Activated naive CD4-positive, alpha-beta T cell treated with anti-CD3 and anti-CD28 coated beads, Interleukin-2, amount 50 U/mL, for 16 hours (primary cell): ENCODE results near the gene SOS2.

ENCODE experiments used
- DNase-seq: peaks from one replicate; pipeline ENCODE4 v3.0.0-alpha.2; 2020

Gene SOS2

GRCh38 chr14:50113381-50114035, 117.9 kb downstream of the SOS2 start:
- DNase-seq: no peak

- DNase-seq: no peak
Observed at GRCh38 chr14:50110323-50111037, 120.9 kb downstream of the SOS2 start.

- DNase-seq: no peak
Observed at GRCh38 chr14:50109342-50109741, 122.0 kb downstream of the SOS2 start.

- no peak for DNase-seq
Observed at GRCh38 chr14:50107850-50108249, 123.5 kb downstream of the SOS2 start.

GRCh38 chr14:50106178-50106577, 125.2 kb downstream of the SOS2 start:
- DNase-seq: no peak

GRCh38 chr14:50103558-50103957, 127.8 kb downstream of the SOS2 start:
- no peak for DNase-seq

GRCh38 chr14:50101417-50101816, 130.0 kb downstream of the SOS2 start:
- DNase-seq: no peak

GRCh38 chr14:50100805-50101204, 130.6 kb downstream of the SOS2 start:
- DNase-seq: no peak

- DNase-seq: no peak
Observed at GRCh38 chr14:50099335-50099734, 132.0 kb downstream of the SOS2 start.

- DNase-seq: no peak
Observed at GRCh38 chr14:50095895-50096294, 135.5 kb downstream of the SOS2 start.

GRCh38 chr14:50094056-50094755, 137.2 kb downstream of the SOS2 start:
- no peak for DNase-seq

- DNase-seq: no peak
Observed at GRCh38 chr14:50093496-50093895, 137.9 kb downstream of the SOS2 start.

GRCh38 chr14:50092006-50092555, 139.3 kb downstream of the SOS2 start:
- DNase-seq: no peak

- no peak for DNase-seq
Observed at GRCh38 chr14:50091240-50091913, 140.0 kb downstream of the SOS2 start.

- DNase-seq: no peak
Observed at GRCh38 chr14:50089208-50089607, 142.2 kb downstream of the SOS2 start.

- DNase-seq: no peak
Observed at GRCh38 chr14:50088731-50089130, 142.6 kb downstream of the SOS2 start.

GRCh38 chr14:50088117-50088515, 143.3 kb downstream of the SOS2 start:
- no peak for DNase-seq

GRCh38 chr14:50087341-50088116, 143.8 kb downstream of the SOS2 start:
- no peak for DNase-seq

GRCh38 chr14:50086321-50086711, 145.1 kb downstream of the SOS2 start:
- DNase-seq: no peak

GRCh38 chr14:50085570-50086320, 145.6 kb downstream of the SOS2 start:
- DNase-seq: peak; percentile 48

- DNase-seq: no peak
Observed at GRCh38 chr14:50084666-50085065, 146.7 kb downstream of the SOS2 start.
